HG03103 (cell line): ENCODE data around the gene RASGRF2.
"Not testable (repeated sequence)": the region's sequence is repeated elsewhere in the genome, so short reads cannot be mapped to it uniquely, and the experiment has no call there.

Source experiments
- ATAC-seq: cut with Tn5 transposase; IDR thresholded peaks from one replicate; pipeline ENCODE4 v1.9.1; 2021; ENCODE audit warnings: low read depth; ENCODE audit not compliant: unreplicated experiment

Gene RASGRF2

GRCh38 chr5:81020478-81021167, 60.5 kb downstream of the RASGRF2 start:
- no peak for ATAC-seq

DNA sequence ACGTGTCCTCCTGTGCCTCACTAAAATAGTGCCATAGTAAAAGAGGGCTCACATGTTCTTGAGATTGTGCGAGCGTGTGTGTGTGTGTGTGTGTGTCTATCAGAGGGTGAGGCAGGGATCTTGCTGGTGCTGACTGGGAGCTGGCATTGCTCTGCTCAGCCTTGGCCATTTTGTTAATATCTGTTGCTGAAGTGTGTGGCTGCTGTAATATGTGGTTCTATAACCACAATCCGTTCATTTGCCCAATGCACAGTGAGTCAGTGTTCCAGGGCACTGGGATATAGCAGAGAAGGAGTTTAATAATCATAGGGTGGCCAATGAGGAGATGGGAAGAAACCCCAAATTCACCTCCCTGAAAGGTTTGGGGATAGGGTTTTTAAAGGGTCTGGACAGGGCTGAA, 61.3 kb downstream of the RASGRF2 start:
- ATAC-seq: no peak

DNA sequence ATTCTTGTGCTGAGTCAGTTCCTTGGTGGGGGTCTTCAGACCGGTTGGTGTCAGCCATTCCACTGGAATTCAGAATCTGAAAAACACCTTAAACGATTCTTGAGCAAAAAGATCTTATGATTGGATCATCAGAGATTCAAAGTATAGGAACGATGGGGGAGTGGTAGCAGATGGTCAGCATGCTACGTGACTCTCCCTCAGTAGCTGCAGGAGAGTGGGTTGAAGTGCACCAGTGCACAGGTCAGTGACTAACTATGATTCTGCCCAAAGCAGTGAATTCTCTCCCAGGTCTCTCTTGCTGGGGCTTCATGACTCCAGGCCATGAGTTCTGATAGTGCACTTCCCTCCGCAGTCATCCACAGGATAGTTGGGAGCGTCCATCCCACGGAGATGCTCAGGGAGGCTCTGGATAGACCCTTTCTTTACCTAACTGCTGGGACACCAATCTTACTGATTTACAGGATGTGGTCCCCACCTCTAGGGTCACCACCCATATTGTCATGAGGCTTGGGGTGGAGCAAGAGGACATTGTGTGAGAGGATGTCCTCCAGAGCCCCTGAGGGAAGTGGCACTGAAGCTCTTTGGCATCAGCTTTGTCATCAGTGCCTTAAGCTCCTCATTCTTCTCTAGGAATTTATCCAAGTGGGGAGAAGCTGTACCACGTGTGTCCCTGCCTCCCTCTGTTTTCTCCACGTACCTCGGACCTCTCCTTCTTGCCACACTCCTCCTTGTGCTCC, 62.0 kb downstream of the RASGRF2 start:
- ATAC-seq: no peak

DNA sequence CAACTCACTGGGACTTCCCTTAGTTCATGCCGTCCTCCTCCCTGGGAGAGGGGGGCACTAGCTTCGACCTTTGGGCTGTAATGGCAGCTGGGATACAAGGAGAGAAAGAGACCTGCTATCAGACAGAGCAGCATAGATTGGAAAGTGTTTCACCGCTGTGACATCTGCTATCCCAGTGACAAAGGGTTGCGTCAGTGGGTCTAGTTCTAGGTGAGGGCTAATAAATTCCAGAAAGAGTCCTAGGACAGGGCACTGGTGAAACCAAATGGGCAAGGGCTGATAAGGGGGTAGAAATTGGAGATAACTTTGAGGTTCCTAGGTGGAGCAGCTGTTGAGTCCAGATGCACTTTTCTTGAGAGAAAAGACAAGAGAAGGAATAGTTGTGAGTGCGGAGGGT, 62.5 kb downstream of the RASGRF2 start:
- no peak for ATAC-seq

- no peak for ATAC-seq
Measured at GRCh38 chr5:81023261-81023970, 63.3 kb downstream of the RASGRF2 start.

- no peak for ATAC-seq
Measured at GRCh38 chr5:81027481-81028058, 67.4 kb downstream of the RASGRF2 start.

- ATAC-seq: not testable (repeated sequence)
Measured at GRCh38 chr5:81028888-81029287, 68.7 kb downstream of the RASGRF2 start.

GRCh38 chr5:81029736-81030135, 69.6 kb downstream of the RASGRF2 start:
- not testable (repeated sequence) for ATAC-seq

- ATAC-seq: not testable (repeated sequence)
Measured at GRCh38 chr5:81030236-81031034, 70.3 kb downstream of the RASGRF2 start.

DNA sequence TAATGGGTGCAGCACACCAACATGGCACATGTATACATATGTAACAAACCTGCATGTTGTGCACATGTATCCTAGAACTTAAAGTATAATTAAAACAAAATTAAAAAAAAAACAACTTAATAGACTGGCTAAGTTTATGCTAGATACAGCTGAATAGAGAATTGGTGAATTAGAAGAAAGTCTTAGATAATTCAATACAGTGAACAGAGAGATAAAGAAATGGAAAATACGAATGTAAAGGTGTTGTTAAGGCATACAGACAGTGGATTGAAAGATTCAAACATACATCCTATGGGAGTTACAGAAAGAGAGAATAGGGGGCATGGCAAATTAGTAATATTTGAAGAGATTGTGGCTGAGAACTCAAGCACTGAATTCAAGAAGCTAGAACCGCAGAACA, 75.4 kb downstream of the RASGRF2 start:
- ATAC-seq: no peak

- no peak for ATAC-seq
Measured at GRCh38 chr5:81038495-81038894, 78.3 kb downstream of the RASGRF2 start.

GRCh38 chr5:81044868-81045267, 84.7 kb downstream of the RASGRF2 start:
- no peak for ATAC-seq

GRCh38 chr5:81045389-81045807, 85.2 kb downstream of the RASGRF2 start:
- no peak for ATAC-seq

- ATAC-seq: no peak
Measured at GRCh38 chr5:81046041-81046440, 85.9 kb downstream of the RASGRF2 start.

- no peak for ATAC-seq
Measured at GRCh38 chr5:81052325-81052724, 92.2 kb downstream of the RASGRF2 start.

DNA sequence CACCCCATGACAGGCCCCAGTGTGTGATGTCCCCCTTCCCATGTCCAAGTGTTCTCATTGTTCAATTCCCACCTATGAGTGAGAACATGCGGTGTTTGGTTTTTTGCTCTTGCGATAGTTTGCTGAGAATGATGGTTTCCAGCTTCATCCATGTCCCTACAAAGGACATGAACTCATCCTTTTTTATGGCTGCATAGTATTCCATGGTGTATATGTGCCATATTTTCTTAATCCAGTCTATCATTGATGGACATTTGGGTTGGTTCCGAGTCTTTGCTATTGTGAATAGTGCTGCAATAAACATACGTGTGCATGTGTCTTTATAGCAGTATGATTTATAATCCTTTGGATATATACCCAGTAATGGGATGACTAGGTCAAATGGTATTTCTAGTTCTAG, 93.1 kb downstream of the RASGRF2 start:
- not testable (repeated sequence) for ATAC-seq

GRCh38 chr5:81058121-81058520, 98.0 kb downstream of the RASGRF2 start:
- no peak for ATAC-seq

- ATAC-seq: no peak
Measured at GRCh38 chr5:81065492-81065891, 105.3 kb downstream of the RASGRF2 start.

DNA sequence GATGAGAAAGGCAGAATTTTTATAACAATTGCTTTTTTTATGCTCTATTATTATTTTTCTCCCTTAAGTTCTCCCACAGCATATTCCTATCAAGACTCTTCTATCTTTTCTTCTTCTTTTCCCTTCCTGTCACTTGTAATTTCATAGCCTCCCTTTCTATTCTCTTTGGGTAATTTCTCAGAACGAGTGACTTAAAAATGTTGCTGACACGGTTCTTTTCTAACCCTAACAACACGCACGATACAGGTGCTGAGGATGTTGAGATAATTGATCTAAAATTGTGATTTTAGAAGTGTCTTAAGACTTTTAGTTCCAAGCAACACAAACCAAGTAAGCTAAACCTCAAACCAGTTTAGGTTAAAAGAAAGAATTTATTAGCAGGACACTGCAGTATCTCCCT, 105.9 kb downstream of the RASGRF2 start:
- no peak for ATAC-seq

GRCh38 chr5:81067406-81067805, 107.2 kb downstream of the RASGRF2 start:
- ATAC-seq: no peak
